H9 (cell line): ENCODE measurements around the gene COLQ. TPM values are rescaled to one million over a fixed set of nuclear protein-coding genes. Genes with fewer than 3 reads are reported as not detected.

Experiments used
- DNase-seq: peaks from one replicate; pipeline ENCODE4 v3.0.0-alpha.2; 2017
- H2AFZ ChIP-seq: one replicate; pipeline ENCODE4 v1.6.1; 2013; ENCODE audit warnings: mild to moderate bottlenecking, low read length, control low read depth, moderate library complexity
- H2AK5ac ChIP-seq: 2 replicates; pipeline ENCODE4 v1.6.1; 2013; ENCODE audit warnings: low read length, control low read depth, mixed read lengths; ENCODE audit not compliant: insufficient read length
- H2BK120ac ChIP-seq: one replicate; pipeline ENCODE4 v1.6.1; 2013; ENCODE audit warnings: low read depth, mild to moderate bottlenecking, low read length, control low read depth, inconsistent platforms; ENCODE audit not compliant: poor library complexity, severe bottlenecking
- H2BK12ac ChIP-seq: 2 replicates; pipeline ENCODE4 v1.6.1; 2013; ENCODE audit warnings: low read length, control low read depth, mixed read lengths, low read depth; ENCODE audit not compliant: insufficient read length
- H2BK15ac ChIP-seq: 2 replicates; pipeline ENCODE4 v1.6.1; 2013; ENCODE audit warnings: low read depth, low read length, control low read depth
- H2BK20ac ChIP-seq: one replicate; pipeline ENCODE4 v1.6.1; 2013; ENCODE audit warnings: low read depth, mild to moderate bottlenecking, low read length, control low read depth, inconsistent platforms; ENCODE audit not compliant: poor library complexity, severe bottlenecking
- H2BK5ac ChIP-seq: 2 replicates; pipeline ENCODE4 v1.6.1; 2013; ENCODE audit warnings: low read length, control low read depth, mixed read lengths; ENCODE audit not compliant: insufficient read length
- H3K14ac ChIP-seq: 2 replicates; pipeline ENCODE4 v1.6.1; 2013; ENCODE audit warnings: low read length, control low read depth; ENCODE audit not compliant: insufficient read depth
- H3K18ac ChIP-seq: 2 replicates; pipeline ENCODE4 v1.6.1; 2013; ENCODE audit warnings: low read depth, mild to moderate bottlenecking, mixed read lengths, low read length, control low read depth; ENCODE audit not compliant: insufficient read length
- H3K23ac ChIP-seq: 2 replicates; pipeline ENCODE4 v1.6.1; 2013; ENCODE audit warnings: low read length, control low read depth, mixed read lengths, low read depth; ENCODE audit not compliant: insufficient read length
- H3K23me2 ChIP-seq: 2 replicates; pipeline ENCODE4 v1.6.1; 2013; ENCODE audit warnings: low read depth, mild to moderate bottlenecking, mixed read lengths, low read length, control low read depth; ENCODE audit not compliant: insufficient read length, poor library complexity, severe bottlenecking
- H3K27ac ChIP-seq: 2 replicates; pipeline ENCODE4 v1.5.1; 2013; ENCODE audit warnings: low read length, control low read depth, mixed read lengths, low read depth; ENCODE audit not compliant: insufficient read length
- H3K27me3 ChIP-seq: 2 replicates; pipeline ENCODE4 v1.6.1; 2013; ENCODE audit warnings: low read length, control low read depth, inconsistent platforms; ENCODE audit not compliant: insufficient read depth
- H3K4ac ChIP-seq: 2 replicates; pipeline ENCODE4 v1.6.1; 2013; ENCODE audit warnings: low read depth, mild to moderate bottlenecking, control low read depth, inconsistent platforms, low read length, moderate library complexity
- H3K4me1 ChIP-seq: 2 replicates; pipeline ENCODE4 v1.6.1; 2013; ENCODE audit warnings: low read length, control low read depth, inconsistent platforms; ENCODE audit not compliant: insufficient read depth
- H3K4me2 ChIP-seq: 2 replicates; pipeline ENCODE4 v1.6.1; 2013; ENCODE audit warnings: low read length, control low read depth, mixed read lengths; ENCODE audit not compliant: insufficient read length, insufficient read depth
- H3K56ac ChIP-seq: 2 replicates; pipeline ENCODE4 v1.6.1; 2013; ENCODE audit warnings: low read depth, mild to moderate bottlenecking, mixed read lengths, low read length, control low read depth; ENCODE audit not compliant: insufficient read length
- H3K79me1 ChIP-seq: 2 replicates; pipeline ENCODE4 v1.6.1; 2013; ENCODE audit warnings: low read depth, mild to moderate bottlenecking, moderate library complexity, low read length, control low read depth, inconsistent platforms; ENCODE audit not compliant: insufficient read depth, poor library complexity, severe bottlenecking
- H3K79me2 ChIP-seq: 2 replicates; pipeline ENCODE4 v1.6.1; 2013; ENCODE audit warnings: low read length, control low read depth, inconsistent platforms; ENCODE audit not compliant: insufficient read depth
- H3K9ac ChIP-seq: 2 replicates; pipeline ENCODE4 v1.6.1; 2013; ENCODE audit warnings: low read length, control low read depth, mixed read lengths; ENCODE audit not compliant: insufficient read length; ENCODE audit errors: extremely low read depth
- H3K9me3 ChIP-seq: one replicate; pipeline ENCODE4 v1.6.1; 2013; ENCODE audit warnings: low read depth, low read length, inconsistent platforms; ENCODE audit not compliant: control insufficient read depth
- H3T11ph ChIP-seq: one replicate; pipeline ENCODE4 v1.6.1; 2013; ENCODE audit warnings: mild to moderate bottlenecking, low read length, control low read depth, inconsistent platforms
- H4K20me1 ChIP-seq: one replicate; pipeline ENCODE4 v1.6.1; 2013; ENCODE audit not compliant: control insufficient read depth, insufficient read length, insufficient read depth
- H4K5ac ChIP-seq: 2 replicates; pipeline ENCODE4 v1.6.1; 2013; ENCODE audit warnings: low read depth, mild to moderate bottlenecking, mixed read lengths, low read length, control low read depth; ENCODE audit not compliant: insufficient read length
- H4K8ac ChIP-seq: replicated peaks from 2 replicates; pipeline ENCODE4 v1.6.1; 2013; ENCODE audit warnings: low read length, control low read depth, mixed read lengths, low read depth; ENCODE audit not compliant: insufficient read length
- H4K91ac ChIP-seq: 2 replicates; pipeline ENCODE4 v1.6.1; 2013; ENCODE audit warnings: low read depth, mild to moderate bottlenecking, moderate library complexity, mixed read lengths, low read length, control low read depth; ENCODE audit not compliant: insufficient read length
- H3K27ac Mint-ChIP-seq, 3 experiments: 2 replicates in 2 of 3; 3 replicates in 1 of 3; pipeline ENCODE4 v1.8.0; 2020 to 2021; ENCODE audit warnings: mixed read lengths in 3 of 3, mild to moderate bottlenecking in 1 of 3, moderate library complexity in 1 of 3
- H3K27me3 Mint-ChIP-seq: 2 replicates; pipeline ENCODE4 v1.8.0; 2021; ENCODE audit warnings: low read depth, mild to moderate bottlenecking, moderate library complexity, mixed read lengths
- H3K36me3 Mint-ChIP-seq, 3 experiments: 2 replicates in 2 of 3; 3 replicates in 1 of 3; pipeline ENCODE4 v1.8.0; 2020 to 2021; ENCODE audit warnings: low read depth in 3 of 3, mixed read lengths in 3 of 3; ENCODE audit not compliant: insufficient read depth in 1 of 3
- H3K4me1 Mint-ChIP-seq, 2 experiments: 2 replicates each; pipeline ENCODE4 v1.8.0; 2020; ENCODE audit warnings: mixed read lengths in 2 of 2
- H3K4me3 Mint-ChIP-seq, 2 experiments: 2 replicates in 1 of 2; 3 replicates in 1 of 2; pipeline ENCODE4 v1.8.0; 2020 to 2021; ENCODE audit warnings: mild to moderate bottlenecking in 2 of 2, mixed read lengths in 2 of 2, moderate library complexity in 1 of 2
- H3K9me3 Mint-ChIP-seq, 2 experiments: 2 replicates in 1 of 2; 3 replicates in 1 of 2; pipeline ENCODE4 v1.8.0; 2020; ENCODE audit warnings: mild to moderate bottlenecking in 2 of 2, mixed read lengths in 2 of 2, moderate library complexity in 1 of 2
- WGBS: extraction: QIAGEN DNeasy Blood & Tissue Kit; methylation state at CpG from one replicate; pipeline ENCODE4 v1.1.7; 2013; ENCODE audit warnings: missing lambda C conversion rate, low lambda C conversion rate, mixed read lengths; ENCODE audit not compliant: insufficient read length; ENCODE audit errors: extremely low coverage; 5-methylcytosine and 5-hydroxymethylcytosine counted together
- total RNA-seq: library from RNA; stranded (reverse); gene quantifications from 2 replicates; pipeline ENCODE4 v1.2.1, GENCODE V29; 2021
- TF ChIP-seq, protein P1 (sequence below): fragments of 200-600 bp; sonication (generic); conservative IDR thresholded peaks from 3 replicates; pipeline ENCODE4 v1.8.0; 2021; ENCODE audit warnings: antibody characterized with exemption, mild to moderate bottlenecking

Gene COLQ
- total RNA-seq, 1 experiment from 2014 or later = 0.61 TPM

DNA sequence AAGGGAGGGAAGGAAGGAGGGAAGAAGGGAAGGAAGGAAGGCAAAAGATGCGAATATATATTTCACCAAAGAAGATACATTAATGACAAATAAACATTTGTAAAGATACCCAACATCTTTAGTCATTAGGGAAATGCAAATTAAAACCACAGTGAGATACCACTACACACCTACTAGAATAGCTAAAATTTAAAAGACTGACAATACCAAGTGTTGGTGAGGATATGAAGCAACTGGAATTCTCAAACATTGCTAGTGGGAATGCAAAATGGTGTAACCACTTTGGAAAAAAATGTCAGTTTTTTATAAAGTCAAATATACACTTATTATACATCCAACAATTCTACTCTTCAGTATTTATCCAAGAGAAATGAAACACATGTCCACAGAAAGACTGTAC is 4.3 kb upstream of the COLQ start:
- H2BK12ac ChIP-seq = no peak overlapping the region
- no peak overlapping the region for H4K91ac ChIP-seq
- H4K8ac ChIP-seq = no peak overlapping the region
- Mint-ChIP-seq H3K36me3 (no peaks in the 10 kb centered on the region), H3K27ac (no peak overlapping the region), H3K9me3 (no peaks in the 10 kb centered on the region), H3K4me1 (peaks cover 23 to 29% of the 10 kb centered on the region in 2 experiments), H3K27me3 (peaks cover 40% of the 10 kb centered on the region), H3K4me3 (no peak overlapping the region)
- H3K23me2 ChIP-seq = no peaks in the 10 kb centered on the region
- peaks cover 8% of the 10 kb centered on the region; the same call in 1 of the 2 replicates for H3K4me1 ChIP-seq
- no peaks in the 10 kb centered on the region for H3K79me2 ChIP-seq
- H3K14ac ChIP-seq = no peak overlapping the region
- H3K4me2 ChIP-seq = no peak overlapping the region
- no peak overlapping the region for H3K9ac ChIP-seq
- no peak overlapping the region for H2BK120ac ChIP-seq
- DNase-seq = no peak
- no peak overlapping the region for H3K4ac ChIP-seq
- H3K56ac ChIP-seq = no peak overlapping the region
- H4K5ac ChIP-seq = no peak overlapping the region
- no peak overlapping the region for H3K27ac ChIP-seq
- H3K18ac ChIP-seq = no peak overlapping the region
- TF ChIP-seq, protein P1, sequence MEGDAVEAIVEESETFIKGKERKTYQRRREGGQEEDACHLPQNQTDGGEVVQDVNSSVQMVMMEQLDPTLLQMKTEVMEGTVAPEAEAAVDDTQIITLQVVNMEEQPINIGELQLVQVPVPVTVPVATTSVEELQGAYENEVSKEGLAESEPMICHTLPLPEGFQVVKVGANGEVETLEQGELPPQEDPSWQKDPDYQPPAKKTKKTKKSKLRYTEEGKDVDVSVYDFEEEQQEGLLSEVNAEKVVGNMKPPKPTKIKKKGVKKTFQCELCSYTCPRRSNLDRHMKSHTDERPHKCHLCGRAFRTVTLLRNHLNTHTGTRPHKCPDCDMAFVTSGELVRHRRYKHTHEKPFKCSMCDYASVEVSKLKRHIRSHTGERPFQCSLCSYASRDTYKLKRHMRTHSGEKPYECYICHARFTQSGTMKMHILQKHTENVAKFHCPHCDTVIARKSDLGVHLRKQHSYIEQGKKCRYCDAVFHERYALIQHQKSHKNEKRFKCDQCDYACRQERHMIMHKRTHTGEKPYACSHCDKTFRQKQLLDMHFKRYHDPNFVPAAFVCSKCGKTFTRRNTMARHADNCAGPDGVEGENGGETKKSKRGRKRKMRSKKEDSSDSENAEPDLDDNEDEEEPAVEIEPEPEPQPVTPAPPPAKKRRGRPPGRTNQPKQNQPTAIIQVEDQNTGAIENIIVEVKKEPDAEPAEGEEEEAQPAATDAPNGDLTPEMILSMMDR = no peak
- no peak overlapping the region for H2AFZ ChIP-seq
- H4K20me1 ChIP-seq = no peaks in the 10 kb centered on the region
- no peak overlapping the region for H3T11ph ChIP-seq
- H2BK15ac ChIP-seq = no peak overlapping the region
- H2AK5ac ChIP-seq = no peak overlapping the region
- H2BK20ac ChIP-seq = no peak overlapping the region
- no peak overlapping the region for H2BK5ac ChIP-seq
- H3K23ac ChIP-seq = no peak overlapping the region
- no CpG with 5 or more reads among the region's 1 CpG for WGBS
- peaks cover 2% of the 10 kb centered on the region; the same call in 1 of the 2 replicates for H3K27me3 ChIP-seq
- no peaks in the 10 kb centered on the region for H3K79me1 ChIP-seq
- H3K9me3 ChIP-seq = no peaks in the 10 kb centered on the region
